ENCODE results near the gene BOC.

DNA sequence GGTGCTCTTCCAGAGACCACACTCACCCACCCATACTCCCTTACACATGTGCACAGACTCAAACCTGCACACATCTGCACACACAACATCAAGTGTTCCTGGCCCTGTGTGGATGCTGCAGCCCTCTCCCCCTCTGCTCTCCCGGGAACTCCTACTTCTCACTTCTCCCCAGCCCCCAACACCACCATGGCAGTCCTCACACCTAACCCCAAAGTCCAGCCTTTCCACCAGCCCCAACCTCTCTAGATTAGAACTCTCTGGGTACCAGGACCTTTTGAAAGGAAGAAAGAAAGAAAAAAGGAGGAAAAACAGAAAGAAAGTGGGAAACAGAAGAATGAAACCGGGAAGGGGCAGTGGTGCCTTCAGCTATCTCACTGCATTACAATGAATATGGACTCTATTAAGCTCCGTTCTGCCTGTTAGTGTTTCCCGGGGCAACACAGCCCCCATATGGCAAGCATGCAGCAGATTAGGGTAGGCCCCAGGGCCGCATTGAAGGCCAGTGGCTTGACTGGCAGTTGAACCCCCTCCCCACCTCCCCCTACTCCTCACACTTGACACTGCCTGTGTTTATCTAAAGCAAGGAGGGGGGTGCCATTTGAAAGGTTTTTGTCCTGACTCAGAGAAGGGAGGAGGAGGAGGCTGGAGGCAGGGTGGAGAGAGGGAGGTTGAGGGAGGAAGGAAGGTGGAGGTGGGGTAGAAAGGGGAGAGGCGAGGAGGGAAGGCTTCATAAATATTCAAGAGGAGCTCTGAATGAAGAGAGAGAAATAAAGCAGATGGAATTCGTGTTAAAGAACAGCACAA, 30.1 kb downstream of the BOC start:
- TF ChIP-seq POLR2A (IDR thresholded peaks at IDR 0.05; ENCODE audit: low read depth, low read length): no peak
- TF ChIP-seq POLR2AphosphoS5 (IDR thresholded peaks at IDR 0.05; ENCODE audit: low read depth, low read length): no peak
